SK-N-SH (cell line): ENCODE data around the gene CLASP1.

Source experiments
- RCOR1 ChIP-seq: fragments of 150-350 bp; IDR thresholded peaks from 2 replicates; pipeline ENCODE4 v1.6.1; 2017; ENCODE audit warnings: antibody characterized with exemption, low read length
- RFX5 ChIP-seq: IDR thresholded peaks from 2 replicates; pipeline ENCODE4 v1.6.1; 2012; ENCODE audit warnings: mild to moderate bottlenecking, improper control_type of control experiment, low read length
- SMC3 ChIP-seq: IDR thresholded peaks from 2 replicates; pipeline ENCODE4 v1.6.1; 2012; ENCODE audit warnings: low read depth, low read length, improper control_type of control experiment
- TF ChIP-seq, protein P1 (sequence below): IDR thresholded peaks from 2 replicates; pipeline ENCODE4 v1.6.1; 2012; ENCODE audit warnings: mild to moderate bottlenecking, low read depth, low read length, moderate library complexity
- TF ChIP-seq, protein P2 (sequence below): fragments of 200-600 bp; sonication (generic); IDR thresholded peaks from 2 replicates; pipeline ENCODE4 v1.6.1; 2017; ENCODE audit warnings: antibody characterized with exemption, mild to moderate bottlenecking, moderate library complexity

DNA sequence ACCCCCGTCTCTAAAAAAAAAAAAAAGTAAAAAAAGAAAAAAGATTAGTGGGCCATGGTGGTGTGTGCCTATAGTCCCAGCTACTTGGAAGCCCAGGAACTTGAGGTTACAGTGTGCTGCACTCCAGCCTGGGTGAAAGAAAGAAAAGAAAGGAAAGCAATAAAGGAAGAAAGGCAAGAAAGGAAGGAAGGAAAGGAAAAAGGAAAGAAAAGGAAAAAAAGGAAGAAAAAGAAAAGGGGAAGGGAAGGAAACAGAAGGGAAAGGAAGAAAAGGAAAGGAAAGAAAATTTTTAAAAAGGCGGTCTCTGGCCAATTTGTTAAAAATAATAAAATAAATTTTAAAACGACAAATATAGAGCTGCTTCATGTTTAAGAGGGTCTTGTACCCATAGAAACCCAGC is 192.9 kb downstream of the CLASP1 start:
- TF ChIP-seq RCOR1 (no peak), RFX5 (no peak), SMC3 (no peak)
- TF ChIP-seq, protein P1, sequence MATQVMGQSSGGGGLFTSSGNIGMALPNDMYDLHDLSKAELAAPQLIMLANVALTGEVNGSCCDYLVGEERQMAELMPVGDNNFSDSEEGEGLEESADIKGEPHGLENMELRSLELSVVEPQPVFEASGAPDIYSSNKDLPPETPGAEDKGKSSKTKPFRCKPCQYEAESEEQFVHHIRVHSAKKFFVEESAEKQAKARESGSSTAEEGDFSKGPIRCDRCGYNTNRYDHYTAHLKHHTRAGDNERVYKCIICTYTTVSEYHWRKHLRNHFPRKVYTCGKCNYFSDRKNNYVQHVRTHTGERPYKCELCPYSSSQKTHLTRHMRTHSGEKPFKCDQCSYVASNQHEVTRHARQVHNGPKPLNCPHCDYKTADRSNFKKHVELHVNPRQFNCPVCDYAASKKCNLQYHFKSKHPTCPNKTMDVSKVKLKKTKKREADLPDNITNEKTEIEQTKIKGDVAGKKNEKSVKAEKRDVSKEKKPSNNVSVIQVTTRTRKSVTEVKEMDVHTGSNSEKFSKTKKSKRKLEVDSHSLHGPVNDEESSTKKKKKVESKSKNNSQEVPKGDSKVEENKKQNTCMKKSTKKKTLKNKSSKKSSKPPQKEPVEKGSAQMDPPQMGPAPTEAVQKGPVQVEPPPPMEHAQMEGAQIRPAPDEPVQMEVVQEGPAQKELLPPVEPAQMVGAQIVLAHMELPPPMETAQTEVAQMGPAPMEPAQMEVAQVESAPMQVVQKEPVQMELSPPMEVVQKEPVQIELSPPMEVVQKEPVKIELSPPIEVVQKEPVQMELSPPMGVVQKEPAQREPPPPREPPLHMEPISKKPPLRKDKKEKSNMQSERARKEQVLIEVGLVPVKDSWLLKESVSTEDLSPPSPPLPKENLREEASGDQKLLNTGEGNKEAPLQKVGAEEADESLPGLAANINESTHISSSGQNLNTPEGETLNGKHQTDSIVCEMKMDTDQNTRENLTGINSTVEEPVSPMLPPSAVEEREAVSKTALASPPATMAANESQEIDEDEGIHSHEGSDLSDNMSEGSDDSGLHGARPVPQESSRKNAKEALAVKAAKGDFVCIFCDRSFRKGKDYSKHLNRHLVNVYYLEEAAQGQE = no peak
- TF ChIP-seq, protein P2, sequence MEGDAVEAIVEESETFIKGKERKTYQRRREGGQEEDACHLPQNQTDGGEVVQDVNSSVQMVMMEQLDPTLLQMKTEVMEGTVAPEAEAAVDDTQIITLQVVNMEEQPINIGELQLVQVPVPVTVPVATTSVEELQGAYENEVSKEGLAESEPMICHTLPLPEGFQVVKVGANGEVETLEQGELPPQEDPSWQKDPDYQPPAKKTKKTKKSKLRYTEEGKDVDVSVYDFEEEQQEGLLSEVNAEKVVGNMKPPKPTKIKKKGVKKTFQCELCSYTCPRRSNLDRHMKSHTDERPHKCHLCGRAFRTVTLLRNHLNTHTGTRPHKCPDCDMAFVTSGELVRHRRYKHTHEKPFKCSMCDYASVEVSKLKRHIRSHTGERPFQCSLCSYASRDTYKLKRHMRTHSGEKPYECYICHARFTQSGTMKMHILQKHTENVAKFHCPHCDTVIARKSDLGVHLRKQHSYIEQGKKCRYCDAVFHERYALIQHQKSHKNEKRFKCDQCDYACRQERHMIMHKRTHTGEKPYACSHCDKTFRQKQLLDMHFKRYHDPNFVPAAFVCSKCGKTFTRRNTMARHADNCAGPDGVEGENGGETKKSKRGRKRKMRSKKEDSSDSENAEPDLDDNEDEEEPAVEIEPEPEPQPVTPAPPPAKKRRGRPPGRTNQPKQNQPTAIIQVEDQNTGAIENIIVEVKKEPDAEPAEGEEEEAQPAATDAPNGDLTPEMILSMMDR = no peak
